ENCODE results near the gene IL2RA. TPM values are rescaled to one million over a fixed set of nuclear protein-coding genes. Genes with fewer than 3 reads are reported as not detected.

Gene IL2RA
- total and polyA plus RNA-seq, 9 donors = 0.07 to 5.2 (median 0.90) TPM; not detected in 2

DNA sequence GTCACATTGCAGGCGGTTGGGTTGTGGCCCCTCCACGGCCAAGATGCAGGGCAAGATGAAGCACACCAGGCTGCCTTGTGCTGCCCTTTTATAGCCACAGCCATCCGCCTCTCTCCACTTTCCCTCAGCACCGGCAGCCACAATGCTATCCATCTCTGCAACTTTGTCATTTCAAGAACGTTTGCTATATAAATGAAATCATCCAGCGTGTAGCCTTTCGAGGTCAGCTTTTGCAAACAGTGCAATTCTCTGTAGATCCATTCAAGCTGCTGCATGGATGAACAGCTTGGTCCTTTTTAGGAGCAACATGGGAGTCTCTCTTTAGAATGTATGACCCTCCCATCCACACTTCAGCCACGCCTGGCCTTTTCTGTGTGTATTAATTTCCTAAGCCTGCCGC, 78.4 kb downstream of the IL2RA start:
- Histone ChIP-seq H3K27me3 (no peaks in the 10 kb centered on the region), H3K4me3 (no peak overlapping the region), H3K9me3 (no peaks in the 10 kb centered on the region), H3K4me1 (ENCODE audit: insufficient read depth) (peaks cover 6% of the 10 kb centered on the region), H3K27ac (no peak overlapping the region), H3K36me3 (no peaks in the 10 kb centered on the region)
- TF ChIP-seq, protein P1, sequence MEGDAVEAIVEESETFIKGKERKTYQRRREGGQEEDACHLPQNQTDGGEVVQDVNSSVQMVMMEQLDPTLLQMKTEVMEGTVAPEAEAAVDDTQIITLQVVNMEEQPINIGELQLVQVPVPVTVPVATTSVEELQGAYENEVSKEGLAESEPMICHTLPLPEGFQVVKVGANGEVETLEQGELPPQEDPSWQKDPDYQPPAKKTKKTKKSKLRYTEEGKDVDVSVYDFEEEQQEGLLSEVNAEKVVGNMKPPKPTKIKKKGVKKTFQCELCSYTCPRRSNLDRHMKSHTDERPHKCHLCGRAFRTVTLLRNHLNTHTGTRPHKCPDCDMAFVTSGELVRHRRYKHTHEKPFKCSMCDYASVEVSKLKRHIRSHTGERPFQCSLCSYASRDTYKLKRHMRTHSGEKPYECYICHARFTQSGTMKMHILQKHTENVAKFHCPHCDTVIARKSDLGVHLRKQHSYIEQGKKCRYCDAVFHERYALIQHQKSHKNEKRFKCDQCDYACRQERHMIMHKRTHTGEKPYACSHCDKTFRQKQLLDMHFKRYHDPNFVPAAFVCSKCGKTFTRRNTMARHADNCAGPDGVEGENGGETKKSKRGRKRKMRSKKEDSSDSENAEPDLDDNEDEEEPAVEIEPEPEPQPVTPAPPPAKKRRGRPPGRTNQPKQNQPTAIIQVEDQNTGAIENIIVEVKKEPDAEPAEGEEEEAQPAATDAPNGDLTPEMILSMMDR (IDR thresholded peaks at IDR 0.05) = no peak
- TF ChIP-seq POLR2A (IDR thresholded peaks at IDR 0.05) (no peak), EP300 (IDR thresholded peaks at IDR 0.05) (no peak)
- intact Hi-C loops (cut with DNase I) = no loop called here
- WGBS, 3 donors = 60 to 73% (median 65%) methylated on average over 9 of the region's 9 CpGs
- no peak for DNase-seq

DNA sequence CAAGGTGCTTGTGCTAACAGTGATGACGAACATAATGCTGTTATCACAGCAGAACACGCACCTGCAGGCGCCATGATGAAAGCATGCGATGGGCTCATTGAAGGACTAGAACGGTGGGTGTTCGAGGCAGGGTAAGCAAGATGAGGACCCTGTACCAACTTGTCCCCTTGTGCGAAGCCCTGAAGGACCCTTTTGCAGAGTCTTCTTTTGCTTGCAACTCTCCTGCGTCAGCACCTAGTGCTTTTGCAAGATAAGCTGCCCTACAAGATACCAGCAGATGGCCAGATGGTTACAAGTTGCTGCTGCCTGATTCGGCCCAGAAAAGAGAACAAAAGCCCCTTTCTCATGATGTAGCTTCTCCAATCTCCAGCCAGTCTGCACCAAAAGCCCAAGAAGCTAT, 80.6 kb downstream of the IL2RA start:
- H3K4me3 ChIP-seq = no peak overlapping the region
- intact Hi-C loops (cut with DNase I) = no loop called here
- H3K4me1 ChIP-seq (ENCODE audit: insufficient read depth) = peaks cover 3% of the 10 kb centered on the region
- H3K27me3 ChIP-seq = no peaks in the 10 kb centered on the region
- H3K36me3 ChIP-seq = no peaks in the 10 kb centered on the region
- TF ChIP-seq POLR2A (IDR thresholded peaks at IDR 0.05) = no peak
- no peak for TF ChIP-seq EP300 (IDR thresholded peaks at IDR 0.05)
- TF ChIP-seq, protein P1 (IDR thresholded peaks at IDR 0.05) = no peak
- H3K9me3 ChIP-seq = no peaks in the 10 kb centered on the region
- no peak overlapping the region for H3K27ac ChIP-seq
- no peak for DNase-seq
- WGBS, 3 donors = 87 to 94% (median 94%) methylated on average over 9 of the region's 9 CpGs

DNA sequence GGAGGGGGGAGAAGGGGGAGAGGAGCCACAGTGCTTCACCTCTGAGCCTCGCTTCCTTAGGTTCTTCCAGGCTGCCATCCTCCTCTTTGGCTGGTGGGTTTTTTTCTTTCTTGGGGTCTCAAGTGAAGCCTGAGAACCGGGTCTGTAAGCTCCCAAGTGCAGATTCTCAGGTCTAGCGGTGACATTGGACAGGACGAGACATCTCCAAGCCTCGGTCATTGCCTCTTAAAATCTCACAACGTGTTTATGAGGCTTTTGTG, 84.0 kb downstream of the IL2RA start:
- 40 to 43% (median 41%) methylated on average over 6 of the region's 6 CpGs for WGBS, 3 donors
- Histone ChIP-seq H3K36me3 (no peaks in the 10 kb centered on the region), H3K9me3 (no peaks in the 10 kb centered on the region), H3K4me1 (ENCODE audit: insufficient read depth) (no peaks in the 10 kb centered on the region), H3K4me3 (peak overlapping the region; percentile 69), H3K27me3 (no peaks in the 10 kb centered on the region), H3K27ac (peak overlapping the region in 1 of 2 donors; percentile 80)
- TF ChIP-seq, protein P1 (IDR thresholded peaks at IDR 0.05) = no peak
- no peak for TF ChIP-seq EP300 (IDR thresholded peaks at IDR 0.05)
- intact Hi-C loops (cut with DNase I) = no loop called here
- no peak for DNase-seq

DNA sequence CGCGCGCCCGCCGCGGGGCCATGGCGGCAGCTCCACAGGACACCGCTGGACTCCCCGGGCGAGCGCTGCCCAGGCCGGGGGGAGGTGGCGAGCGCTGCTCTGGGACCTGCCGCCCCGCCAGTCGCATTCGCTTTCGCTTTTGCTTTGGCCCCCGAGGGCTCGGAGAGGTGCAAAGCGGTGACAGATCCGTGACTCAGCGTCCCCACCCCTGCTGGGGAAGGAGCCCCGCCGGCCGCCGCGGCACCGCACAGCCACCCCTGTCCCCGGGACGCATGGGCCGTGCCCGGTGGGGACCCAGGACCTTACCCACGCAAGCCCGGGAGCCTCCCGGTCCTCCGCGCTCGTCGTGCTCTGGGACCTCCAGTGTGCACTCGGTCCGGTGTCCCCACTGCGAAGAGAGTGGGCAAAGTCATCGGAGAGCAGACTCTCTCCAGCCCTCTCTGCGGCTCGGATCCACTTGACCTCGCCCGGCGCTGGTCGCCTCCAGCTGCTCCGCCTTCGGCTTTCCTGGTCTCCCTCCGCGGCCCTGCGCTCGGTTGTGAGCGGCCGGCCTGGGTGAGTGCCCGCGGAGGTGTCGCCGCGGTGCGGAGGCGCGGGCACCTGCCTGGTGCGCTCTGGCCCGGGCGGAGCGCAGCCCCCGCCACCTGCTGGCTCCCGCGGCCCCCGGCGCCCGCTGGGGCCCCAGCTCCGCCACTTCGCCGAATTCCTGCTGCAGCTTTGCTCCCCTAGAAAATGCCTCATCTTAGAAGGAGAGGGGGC, 84.5 kb downstream of the IL2RA start, which contains the start of gene IL15RA:
TSS of gene IL15RA (minus strand) at position 73 of the 759 bp plus-strand sequence. CDS start at position 22, 51 bp downstream.
- H3K4me3 ChIP-seq = peak within 1 kb of the TSS; percentile 69
- H3K36me3 ChIP-seq = no peaks in the 10 kb centered on the region
- peak; percentile 50 to 70 (median 66) for DNase-seq
- peak within 1 kb of the TSS; percentile 80 to 90 for H3K27ac ChIP-seq
- H3K27me3 ChIP-seq = no peaks in the 10 kb centered on the region
- H3K4me1 ChIP-seq (ENCODE audit: insufficient read depth) = no peaks in the 10 kb centered on the region
- no peak for TF ChIP-seq POLR2A (IDR thresholded peaks at IDR 0.05)
- TF ChIP-seq, protein P1 (IDR thresholded peaks at IDR 0.05) = peak in 1 of 3 donors; percentile 9
- TF ChIP-seq EP300 (IDR thresholded peaks at IDR 0.05) = no peak
- no peaks in the 10 kb centered on the region for H3K9me3 ChIP-seq
- intact Hi-C loops (cut with DNase I) = no loop called here
- WGBS, 3 donors = 0% methylated on average over 57 to 80 of the region's 80 CpGs
